ENCODE data around the gene C10orf105. TPM values are rescaled to one million over a fixed set of nuclear protein-coding genes. Genes with fewer than 3 reads are reported as not detected.
A peak's percentile ranks its signal among the peaks of the same experiment; 100 is the strongest.

C10orf105 gene
- total RNA-seq, 5 donors from 2014 or later (not counting 1 experiment from before 2014, with no cell fraction given) = 0.15 to 0.45 (median 0.16) TPM

DNA sequence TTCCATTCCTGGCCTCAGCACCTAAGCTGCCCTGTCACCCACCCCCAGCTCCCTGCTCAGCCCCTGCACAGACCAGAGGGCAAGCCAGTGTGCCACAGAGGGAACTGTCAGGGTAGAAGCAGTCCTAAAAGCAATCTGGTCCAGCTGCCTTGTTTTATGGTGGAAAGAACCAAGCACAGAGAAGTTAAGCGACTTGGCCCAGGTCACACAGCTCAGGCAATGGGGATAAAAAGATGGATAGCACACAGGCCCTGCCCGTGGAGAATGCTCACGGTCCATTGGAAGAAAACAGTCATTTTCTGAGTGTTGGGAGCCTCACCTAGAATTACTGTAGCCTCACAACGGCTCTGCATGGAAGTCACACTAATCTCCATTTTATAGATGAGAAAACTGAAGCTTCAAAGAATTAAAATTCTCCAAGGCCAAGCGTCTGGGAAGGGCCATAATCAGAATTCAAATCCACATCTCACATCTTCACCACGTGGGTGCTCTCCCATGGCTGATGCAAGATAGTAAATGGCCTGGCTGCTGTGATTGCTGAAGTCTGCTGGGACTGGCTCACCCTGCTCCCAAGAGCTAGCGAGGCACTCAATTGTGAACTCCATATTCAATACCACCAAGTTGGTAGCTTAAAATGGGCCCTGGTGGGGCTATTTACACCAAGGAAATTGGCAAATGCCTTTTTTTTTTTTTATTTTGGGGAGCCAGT is 26.8 kb downstream of the C10orf105 start:
- 60% methylated on average over 3 of the region's 7 CpGs for WGBS (ENCODE audit: insufficient coverage)

DNA sequence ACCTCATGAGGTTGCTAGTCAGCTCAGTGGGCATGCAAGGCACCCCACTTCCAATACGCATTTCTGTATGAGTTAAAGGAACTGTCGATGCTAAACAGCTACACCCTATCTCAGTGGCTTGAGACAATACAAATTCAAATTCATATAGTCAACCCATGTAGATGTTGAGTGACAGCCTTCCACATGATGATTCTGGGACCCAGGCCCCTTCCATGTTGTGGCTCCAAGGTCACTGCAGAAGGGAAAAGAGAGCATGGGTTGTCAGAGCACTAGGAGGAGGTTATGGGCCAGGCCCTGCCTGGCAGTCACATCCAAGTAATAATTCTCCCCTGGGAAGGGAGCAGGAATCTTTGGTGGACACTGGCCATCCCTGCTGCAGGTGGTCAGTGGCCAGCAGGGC is 28.2 kb downstream of the C10orf105 start:
- peaks cover 4 to 28% of the 10 kb centered on the region in 2 experiments for H3K4me1 ChIP-seq (ENCODE audit: control insufficient read depth in 1 of 2, extremely low read depth in 1 of 2, insufficient read depth in 2 of 2, low read length in 2 of 2)
- H3K4me1 Mint-ChIP-seq = peaks cover 20 to 22% (median 21%) of the 10 kb centered on the region in 3 donors
- no CpG with 5 or more reads among the region's 2 CpGs for WGBS (ENCODE audit: insufficient coverage)
- no peak overlapping the region for H3K27ac ChIP-seq (ENCODE audit: low read length)
- no peaks in the 10 kb centered on the region for H3K27me3 Mint-ChIP-seq
- ATAC-seq (replicated peaks in 1 of 4) = no peak
- no peaks in the 10 kb centered on the region for H3K36me3 ChIP-seq (ENCODE audit: control insufficient read depth in 2 of 2, extremely low read depth in 1 of 2, insufficient read depth in 1 of 2, low read length in 1 of 2)
- no peak overlapping the region for H3K4me3 Mint-ChIP-seq
- H3K9me3 Mint-ChIP-seq = peaks cover 2 to 4% (median 4%) of the 10 kb centered on the region in 3 donors
- H3K36me3 Mint-ChIP-seq = no peaks in the 10 kb centered on the region
- no peak overlapping the region for H3K4me3 ChIP-seq (ENCODE audit: control insufficient read depth in 1 of 2, extremely low read depth in 1 of 2, low read length in 1 of 2)
- ChIA-PET POLR2A (no interaction called here), CTCF (no interaction called here)
- DNase-seq = no peak
- H3K9me3 ChIP-seq = no peaks in the 10 kb centered on the region
- no peaks in the 10 kb centered on the region for H3K27me3 ChIP-seq (replicated peaks in 1 of 2; ENCODE audit: control insufficient read depth in 2 of 2, extremely low read depth in 1 of 2, insufficient read depth in 2 of 2, low read length in 1 of 2)
- no peak overlapping the region for H3K27ac Mint-ChIP-seq

More for the DNA sequence above, 26.8 kb downstream of the C10orf105 start:
- no peaks in the 10 kb centered on the region for H3K36me3 ChIP-seq (ENCODE audit: control insufficient read depth in 2 of 2, extremely low read depth in 1 of 2, insufficient read depth in 1 of 2, low read length in 1 of 2)
- Mint-ChIP-seq H3K4me3 (no peak overlapping the region), H3K27ac (no peak overlapping the region), H3K4me1 (peaks cover 29 to 35% (median 33%) of the 10 kb centered on the region in 3 donors), H3K27me3 (no peaks in the 10 kb centered on the region), H3K9me3 (peaks cover 2 to 4% (median 4%) of the 10 kb centered on the region in 3 donors), H3K36me3 (no peaks in the 10 kb centered on the region)
- H3K4me1 ChIP-seq (ENCODE audit: control insufficient read depth in 1 of 2, extremely low read depth in 1 of 2, insufficient read depth in 2 of 2, low read length in 2 of 2) = peaks cover 4 to 41% of the 10 kb centered on the region in 2 experiments
- no peaks in the 10 kb centered on the region for H3K9me3 ChIP-seq
- no peak for ATAC-seq (replicated peaks in 1 of 4)
- POLR2A ChIA-PET = no interaction called here
- H3K27ac ChIP-seq (ENCODE audit: low read length) = no peak overlapping the region
- H3K4me3 ChIP-seq (ENCODE audit: control insufficient read depth in 1 of 2, extremely low read depth in 1 of 2, low read length in 1 of 2) = no peak overlapping the region
- CTCF ChIA-PET = interaction anchor here in 1 of 2 donors (0.6 kb wide), 1 partner anchor 1402 kb away, joined by 3 read pairs; no protein-coding TSS in a partner anchor
- no peaks in the 10 kb centered on the region for H3K27me3 ChIP-seq (replicated peaks in 1 of 2; ENCODE audit: control insufficient read depth in 2 of 2, extremely low read depth in 1 of 2, insufficient read depth in 2 of 2, low read length in 1 of 2)
- no peak for DNase-seq

DNA sequence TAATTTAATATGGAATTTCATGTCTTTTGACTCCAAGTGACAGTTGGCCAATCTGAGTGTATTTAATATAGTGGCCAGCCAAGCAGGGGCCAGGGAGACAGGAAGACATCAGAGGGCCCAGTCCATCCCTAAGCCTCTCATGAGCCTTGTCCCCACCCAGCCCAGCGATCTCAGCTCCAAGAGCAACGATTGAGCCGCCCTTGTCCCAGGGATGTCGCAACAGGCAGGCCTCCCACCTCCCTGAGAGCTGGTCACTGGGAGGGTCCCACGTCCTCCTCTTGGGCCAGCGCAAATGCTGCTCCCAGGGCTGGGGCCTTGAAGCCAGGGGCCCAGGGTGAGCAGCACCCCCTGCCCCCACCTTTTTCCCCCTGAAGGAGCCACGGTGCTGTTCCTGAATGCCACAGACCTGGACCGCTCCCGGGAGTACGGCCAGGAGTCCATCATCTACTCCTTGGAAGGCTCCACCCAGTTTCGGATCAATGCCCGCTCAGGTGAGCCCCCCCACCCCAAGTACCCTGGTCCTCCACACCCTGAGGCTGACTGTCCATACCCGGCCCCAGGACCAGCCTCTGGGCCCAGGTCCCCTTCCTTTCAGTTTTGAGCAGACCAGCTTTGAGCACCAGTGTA is 29.4 kb downstream of the C10orf105 start:
- Mint-ChIP-seq H3K9me3 (peaks cover 2 to 4% (median 4%) of the 10 kb centered on the region in 3 donors), H3K4me3 (no peak overlapping the region), H3K27me3 (no peaks in the 10 kb centered on the region), H3K27ac (no peak overlapping the region), H3K4me1 (peaks cover 17 to 20% (median 19%) of the 10 kb centered on the region in 3 donors), H3K36me3 (no peaks in the 10 kb centered on the region)
- ChIA-PET CTCF (no interaction called here), POLR2A (no interaction called here)
- no peaks in the 10 kb centered on the region for H3K36me3 ChIP-seq (ENCODE audit: control insufficient read depth in 2 of 2, extremely low read depth in 1 of 2, insufficient read depth in 1 of 2, low read length in 1 of 2)
- no peak overlapping the region for H3K27ac ChIP-seq (ENCODE audit: low read length)
- peaks cover 0 to 2% of the 10 kb centered on the region in 2 experiments for H3K27me3 ChIP-seq (replicated peaks in 1 of 2; ENCODE audit: control insufficient read depth in 2 of 2, extremely low read depth in 1 of 2, insufficient read depth in 2 of 2, low read length in 1 of 2)
- H3K4me3 ChIP-seq (ENCODE audit: control insufficient read depth in 1 of 2, extremely low read depth in 1 of 2, low read length in 1 of 2) = no peak overlapping the region
- no peak for DNase-seq
- no peak for ATAC-seq (replicated peaks in 1 of 4)
- WGBS (ENCODE audit: insufficient coverage) = 93% methylated on average over 12 of the region's 13 CpGs
- H3K4me1 ChIP-seq (ENCODE audit: control insufficient read depth in 1 of 2, extremely low read depth in 1 of 2, insufficient read depth in 2 of 2, low read length in 2 of 2) = peaks cover 4 to 18% of the 10 kb centered on the region in 2 experiments
- no peaks in the 10 kb centered on the region for H3K9me3 ChIP-seq

DNA sequence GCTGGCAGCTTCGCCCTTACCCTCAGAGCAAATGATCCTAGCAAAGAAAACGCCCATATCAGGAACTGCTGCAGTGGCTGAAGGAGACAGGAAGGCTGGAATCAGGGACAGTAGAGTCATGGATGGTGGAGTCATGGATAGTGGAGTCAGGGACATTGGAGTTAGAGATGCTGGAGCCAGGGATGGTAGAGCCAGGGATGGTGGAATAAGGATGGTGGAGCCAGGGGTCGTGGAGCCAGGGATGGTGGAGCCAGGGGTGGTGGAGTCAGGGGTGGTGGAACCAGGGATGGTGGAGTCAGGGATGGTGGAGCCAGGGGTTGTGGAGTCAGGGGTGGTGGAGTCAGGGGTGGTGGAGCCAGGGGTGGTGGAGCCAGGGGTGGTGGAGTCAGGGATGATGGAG is 31.3 kb downstream of the C10orf105 start:
- POLR2A ChIA-PET = no interaction called here
- no peak overlapping the region for H3K4me3 ChIP-seq (ENCODE audit: control insufficient read depth in 1 of 2, extremely low read depth in 1 of 2, low read length in 1 of 2)
- 88% methylated on average over 3 of the region's 3 CpGs for WGBS (ENCODE audit: insufficient coverage)
- DNase-seq (no peak), ATAC-seq (replicated peaks in 1 of 4) (no peak)
- peaks cover 2 to 4% (median 4%) of the 10 kb centered on the region in 3 donors for H3K9me3 Mint-ChIP-seq
- H3K36me3 Mint-ChIP-seq = no peaks in the 10 kb centered on the region
- no peaks in the 10 kb centered on the region for H3K27me3 Mint-ChIP-seq
- peaks cover 0 to 9% (median 3%) of the 10 kb centered on the region in 3 donors for H3K4me1 Mint-ChIP-seq
- peak overlapping the region; percentile 78 to 82 for H3K27ac Mint-ChIP-seq
- H3K27ac ChIP-seq (ENCODE audit: low read length) = peak overlapping the region; percentile 29
- H3K4me3 Mint-ChIP-seq = no peak overlapping the region
- peaks cover 0 to 7% of the 10 kb centered on the region in 2 experiments for H3K4me1 ChIP-seq (ENCODE audit: control insufficient read depth in 1 of 2, extremely low read depth in 1 of 2, insufficient read depth in 2 of 2, low read length in 2 of 2)
- H3K9me3 ChIP-seq = no peaks in the 10 kb centered on the region
- CTCF ChIA-PET = interaction anchor here in 1 of 2 donors (0.6 kb wide), 1 partner anchor 212 kb away, joined by 3 read pairs; no protein-coding TSS in a partner anchor
- H3K36me3 ChIP-seq (ENCODE audit: control insufficient read depth in 2 of 2, extremely low read depth in 1 of 2, insufficient read depth in 1 of 2, low read length in 1 of 2) = no peaks in the 10 kb centered on the region
- peaks cover 0 to 2% of the 10 kb centered on the region in 2 experiments for H3K27me3 ChIP-seq (replicated peaks in 1 of 2; ENCODE audit: control insufficient read depth in 2 of 2, extremely low read depth in 1 of 2, insufficient read depth in 2 of 2, low read length in 1 of 2)

DNA sequence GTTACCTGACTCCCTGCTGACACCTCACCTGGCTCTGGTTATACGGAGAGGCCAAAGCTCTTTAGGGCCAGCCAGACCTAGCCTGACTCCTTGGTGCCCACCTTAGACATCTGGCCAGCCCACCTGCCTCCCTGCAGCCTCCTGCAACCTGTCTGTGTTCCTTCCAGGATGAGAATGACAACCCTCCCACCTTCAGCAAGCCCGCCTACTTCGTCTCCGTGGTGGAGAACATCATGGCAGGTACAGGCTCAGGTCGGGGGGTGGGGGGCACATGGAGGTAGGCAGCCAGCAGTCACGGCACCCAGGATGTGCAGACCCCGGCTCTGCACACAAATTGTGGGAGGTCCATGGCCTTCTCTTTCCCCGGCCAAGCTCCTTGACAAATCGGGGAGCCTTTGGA is 32.1 kb downstream of the C10orf105 start:
- WGBS (ENCODE audit: insufficient coverage) = 82% methylated on average over 6 of the region's 9 CpGs
- no peak overlapping the region for H3K4me3 ChIP-seq (ENCODE audit: control insufficient read depth in 1 of 2, extremely low read depth in 1 of 2, low read length in 1 of 2)
- Mint-ChIP-seq H3K9me3 (peaks cover 2 to 4% (median 4%) of the 10 kb centered on the region in 3 donors), H3K4me1 (peaks cover 0 to 9% (median 3%) of the 10 kb centered on the region in 3 donors), H3K27me3 (no peaks in the 10 kb centered on the region), H3K36me3 (no peaks in the 10 kb centered on the region), H3K4me3 (no peak overlapping the region), H3K27ac (peak overlapping the region in 1 of 2 donors; percentile 39)
- H3K27ac ChIP-seq (ENCODE audit: low read length) = no peak overlapping the region
- ATAC-seq (replicated peaks in 1 of 4) (no peak), DNase-seq (no peak)
- H3K4me1 ChIP-seq (ENCODE audit: control insufficient read depth in 1 of 2, extremely low read depth in 1 of 2, insufficient read depth in 2 of 2, low read length in 2 of 2) = peaks cover 0 to 7% of the 10 kb centered on the region in 2 experiments
- peaks cover 0 to 5% of the 10 kb centered on the region in 2 experiments for H3K27me3 ChIP-seq (replicated peaks in 1 of 2; ENCODE audit: control insufficient read depth in 2 of 2, extremely low read depth in 1 of 2, insufficient read depth in 2 of 2, low read length in 1 of 2)
- ChIA-PET POLR2A (no interaction called here), CTCF (interaction anchor here in 1 of 2 donors (0.6 kb wide), 1 partner anchor 213 kb away, joined by 3 read pairs; no protein-coding TSS in a partner anchor)
- H3K36me3 ChIP-seq (ENCODE audit: control insufficient read depth in 2 of 2, extremely low read depth in 1 of 2, insufficient read depth in 1 of 2, low read length in 1 of 2) = no peaks in the 10 kb centered on the region
- no peaks in the 10 kb centered on the region for H3K9me3 ChIP-seq

DNA sequence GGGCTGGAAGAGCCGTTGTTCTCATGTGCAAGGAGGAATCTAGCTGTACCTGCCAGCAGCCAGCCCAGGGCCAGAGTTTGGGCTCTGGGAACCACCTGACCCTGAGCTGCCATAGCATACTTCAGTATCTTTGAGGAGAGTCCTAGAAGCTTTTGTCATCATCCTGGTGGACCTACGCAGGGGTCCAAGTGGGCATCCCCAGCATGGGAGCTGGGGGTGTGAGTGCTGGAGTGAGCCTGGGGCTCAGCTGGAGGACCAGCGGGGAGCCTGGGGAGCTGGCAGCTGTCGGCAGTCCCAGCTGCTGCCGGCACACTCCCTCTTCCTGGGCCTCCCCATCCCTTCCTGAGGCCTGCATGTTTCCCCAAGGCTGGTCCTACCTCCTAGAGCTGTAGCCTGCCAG is 32.5 kb downstream of the C10orf105 start:
- peaks cover 2 to 4% (median 4%) of the 10 kb centered on the region in 3 donors for H3K9me3 Mint-ChIP-seq
- no peak for DNase-seq
- H3K36me3 Mint-ChIP-seq = no peaks in the 10 kb centered on the region
- ChIA-PET CTCF (interaction anchor here in 1 of 2 donors (0.6 kb wide), 1 partner anchor 19 kb away, joined by 3 read pairs; no protein-coding TSS in a partner anchor), POLR2A (no interaction called here)
- no peaks in the 10 kb centered on the region for H3K27me3 Mint-ChIP-seq
- H3K4me3 Mint-ChIP-seq = no peak overlapping the region
- H3K27ac ChIP-seq (ENCODE audit: low read length) = no peak overlapping the region
- no peak for ATAC-seq (replicated peaks in 1 of 4)
- H3K9me3 ChIP-seq = no peaks in the 10 kb centered on the region
- H3K4me1 Mint-ChIP-seq = peaks cover 0 to 9% (median 3%) of the 10 kb centered on the region in 3 donors
- 90% methylated on average over 3 of the region's 5 CpGs for WGBS (ENCODE audit: insufficient coverage)
- H3K27me3 ChIP-seq (replicated peaks in 1 of 2; ENCODE audit: control insufficient read depth in 2 of 2, extremely low read depth in 1 of 2, insufficient read depth in 2 of 2, low read length in 1 of 2) = peaks cover 0 to 6% of the 10 kb centered on the region in 2 experiments
- no peaks in the 10 kb centered on the region for H3K36me3 ChIP-seq (ENCODE audit: control insufficient read depth in 2 of 2, extremely low read depth in 1 of 2, insufficient read depth in 1 of 2, low read length in 1 of 2)
- no peak overlapping the region for H3K27ac Mint-ChIP-seq
- peaks cover 0 to 7% of the 10 kb centered on the region in 2 experiments for H3K4me1 ChIP-seq (ENCODE audit: control insufficient read depth in 1 of 2, extremely low read depth in 1 of 2, insufficient read depth in 2 of 2, low read length in 2 of 2)
- H3K4me3 ChIP-seq (ENCODE audit: control insufficient read depth in 1 of 2, extremely low read depth in 1 of 2, low read length in 1 of 2) = no peak overlapping the region
